OCI-LY3 (cell line): Measurements from ENCODE around the gene KLHDC4.

Experiments used
- H2AFZ ChIP-seq: fragments of 200-600, 300-600 bp; shearing (Covaris generic); 2 replicates; pipeline ENCODE4 v1.6.0; 2014; ENCODE audit warnings: antibody characterized with exemption, low read depth, low read length
- H3K27ac ChIP-seq: fragments of 200-600, 300-600 bp; sonication (generic); 2 replicates; pipeline ENCODE4 v1.5.1; 2014; ENCODE audit warnings: mild to moderate bottlenecking, low read length, moderate library complexity, mixed read lengths
- H3K27me3 ChIP-seq: fragments of 200-600, 300-600 bp; sonication (generic); 2 replicates; pipeline ENCODE4 v1.6.1; 2014; ENCODE audit warnings: low read depth, low read length, mixed read lengths
- H3K36me3 ChIP-seq: fragments of 200-600, 300-600 bp; sonication (generic); replicated peaks from 2 replicates; pipeline ENCODE3; 2014; ENCODE audit warnings: low read depth, low read length, mixed read lengths
- H3K4me1 ChIP-seq: fragments of 300-600, 200-600 bp; sonication (generic); 2 replicates; pipeline ENCODE4 v1.6.1; 2014; ENCODE audit warnings: low read length, mixed read lengths
- H3K4me2 ChIP-seq: fragments of 200-600, 300-600 bp; sonication (generic); 2 replicates; pipeline ENCODE4 v1.6.1; 2014; ENCODE audit warnings: low read length, mixed read lengths
- H3K4me3 ChIP-seq: fragments of 300-600, 200-600 bp; sonication (generic); 2 replicates; pipeline ENCODE4 v1.5.1; 2014; ENCODE audit warnings: antibody characterized with exemption, mild to moderate bottlenecking, low read length, moderate library complexity
- H3K79me2 ChIP-seq: fragments of 300-600, 200-600 bp; shearing (Covaris generic); 2 replicates; pipeline ENCODE4 v1.6.1; 2014; ENCODE audit warnings: mild to moderate bottlenecking, low read length, mixed read lengths
- H3K9ac ChIP-seq: fragments of 300-600, 200-600 bp; shearing (Covaris generic); 2 replicates; pipeline ENCODE4 v1.6.0; 2014; ENCODE audit warnings: mild to moderate bottlenecking, low read length, moderate library complexity
- H3K9me3 ChIP-seq: fragments of 200-600, 300-600 bp; shearing (Covaris generic); 2 replicates; pipeline ENCODE4 v1.6.1; 2014; ENCODE audit warnings: low read length, mixed read lengths; ENCODE audit not compliant: insufficient read depth
- H4K20me1 ChIP-seq: fragments of 200-600, 300-600 bp; sonication (generic); 2 replicates; pipeline ENCODE4 v1.6.1; 2016; ENCODE audit warnings: low read length, mixed read lengths; ENCODE audit not compliant: insufficient read depth
- CTCF ChIP-seq: fragments of 200-600, 300-600 bp; sonication (generic); IDR thresholded peaks from 2 replicates; pipeline ENCODE4 v1.5.1; 2014; ENCODE audit warnings: antibody characterized with exemption, low read length, low read depth
- EZH2phosphoT487 ChIP-seq: fragments of 200-600 bp; shearing (Covaris generic); IDR thresholded peaks from 2 replicates; pipeline ENCODE4 v1.6.1; 2018; ENCODE audit warnings: antibody characterized with exemption, mixed run types, low read depth

The KLHDC4 gene

GRCh38 chr16:87697792-87698191, 68.0 kb downstream of the KLHDC4 start:
- Histone ChIP-seq H3K79me2 (no peaks in the 10 kb centered on the region), H2AFZ (no peak overlapping the region), H3K36me3 (peaks cover 44% of the 10 kb centered on the region), H3K27me3 (no peaks in the 10 kb centered on the region), H3K4me1 (peaks cover 56% of the 10 kb centered on the region), H3K9ac (0 out of 2 replicates have a peak overlapping the region, but pooled peaks have one; percentile 15), H4K20me1 (0 out of 2 replicates have a peak, but pooled peaks cover 3% of the 10 kb centered on the region), H3K4me2 (peak overlapping the region; percentile 78), H3K9me3 (peaks cover 10% of the 10 kb centered on the region; the same call in 1 of the 2 replicates), H3K27ac (peak overlapping the region; percentile 86), H3K4me3 (peak overlapping the region; percentile 47)
- TF ChIP-seq CTCF (no peak; the same call in 1 of the 2 replicates), EZH2phosphoT487 (no peak)

GRCh38 chr16:87697256-87697655, 68.5 kb downstream of the KLHDC4 start:
- Histone ChIP-seq H2AFZ (no peak overlapping the region), H3K9me3 (peaks cover 9% of the 10 kb centered on the region; the same call in 1 of the 2 replicates), H3K4me3 (no peak overlapping the region), H3K9ac (no peak overlapping the region), H3K27ac (no peak overlapping the region), H4K20me1 (0 out of 2 replicates have a peak, but pooled peaks cover 3% of the 10 kb centered on the region), H3K79me2 (no peaks in the 10 kb centered on the region), H3K27me3 (no peaks in the 10 kb centered on the region), H3K36me3 (peaks cover 39% of the 10 kb centered on the region), H3K4me2 (no peak overlapping the region), H3K4me1 (peaks cover 51% of the 10 kb centered on the region)
- TF ChIP-seq CTCF (no peak), EZH2phosphoT487 (no peak)

GRCh38 chr16:87696726-87697125, 69.1 kb downstream of the KLHDC4 start:
- H3K4me2 ChIP-seq, result no peak overlapping the region
- peaks cover 46% of the 10 kb centered on the region for H3K4me1 ChIP-seq
- H3K36me3 ChIP-seq, result peaks cover 35% of the 10 kb centered on the region
- no peaks in the 10 kb centered on the region for H3K79me2 ChIP-seq
- H2AFZ ChIP-seq, result no peak overlapping the region
- no peak overlapping the region for H3K4me3 ChIP-seq
- H3K9ac ChIP-seq, result no peak overlapping the region
- H4K20me1 ChIP-seq, result 0 out of 2 replicates have a peak, but pooled peaks cover 3% of the 10 kb centered on the region
- no peak overlapping the region for H3K27ac ChIP-seq
- H3K9me3 ChIP-seq, result peaks cover 5% of the 10 kb centered on the region; the same call in 1 of the 2 replicates
- H3K27me3 ChIP-seq, result no peaks in the 10 kb centered on the region
- no peak for TF ChIP-seq EZH2phosphoT487
- TF ChIP-seq CTCF, result no peak

- no peak for TF ChIP-seq EZH2phosphoT487
- TF ChIP-seq CTCF, result no peak
- Histone ChIP-seq H3K4me2 (no peak overlapping the region), H3K27me3 (no peaks in the 10 kb centered on the region), H3K9me3 (no peaks in the 10 kb centered on the region), H3K4me1 (peaks cover 34% of the 10 kb centered on the region), H3K79me2 (no peaks in the 10 kb centered on the region), H3K4me3 (no peak overlapping the region), H2AFZ (no peak overlapping the region), H4K20me1 (0 out of 2 replicates have a peak, but pooled peaks cover 3% of the 10 kb centered on the region), H3K36me3 (peaks cover 26% of the 10 kb centered on the region), H3K9ac (no peak overlapping the region), H3K27ac (no peak overlapping the region)
Observed at GRCh38 chr16:87695534-87695933, 70.3 kb downstream of the KLHDC4 start.
